WTC11 (cell line): ENCODE results near the gene ADAM22. TPM values are rescaled to one million over a fixed set of nuclear protein-coding genes. Genes with fewer than 3 reads are reported as not detected.

ENCODE experiments used
- ATAC-seq: fragments of 200-7000 bp; cut with Tn5 transposase; 2 replicates; pipeline ENCODE4 v1.10.0; 2021; ENCODE audit warnings: mild to moderate bottlenecking, moderate library complexity
- CTCF ChIA-PET: fragments of 300-600 bp; sonication (Branson Sonifier 250); formaldehyde crosslinking; loops from one replicate; lab custom pipeline; 2021; ENCODE audit warnings: antibody characterized with exemption; lab: Charles Lee
- POLR2A ChIA-PET: fragments of 350-600 bp; sonication (Branson Sonifier 250); formaldehyde crosslinking; loops from one replicate; lab custom pipeline; 2021; ENCODE audit warnings: antibody characterized with exemption; lab: Charles Lee
- DNase-seq: peaks from one replicate; pipeline ENCODE4 v3.0.0; 2021; ENCODE audit warnings: low spot score
- H3K27ac Mint-ChIP-seq: 2 replicates; pipeline ENCODE4 v1.8.0; 2021; ENCODE audit warnings: mixed read lengths
- H3K27me3 Mint-ChIP-seq: 2 replicates; pipeline ENCODE4 v1.8.0; 2021; ENCODE audit warnings: low read depth, mild to moderate bottlenecking, moderate library complexity, mixed read lengths
- H3K36me3 Mint-ChIP-seq: 2 replicates; pipeline ENCODE4 v1.8.0; 2021; ENCODE audit warnings: mixed read lengths
- H3K4me1 Mint-ChIP-seq: 2 replicates; pipeline ENCODE4 v1.8.0; 2022; ENCODE audit warnings: mixed read lengths
- H3K4me3 Mint-ChIP-seq: 2 replicates; pipeline ENCODE4 v1.8.0; 2021; ENCODE audit warnings: mild to moderate bottlenecking, moderate library complexity, mixed read lengths
- H3K9me3 Mint-ChIP-seq: 2 replicates; pipeline ENCODE4 v1.8.0; 2021; ENCODE audit warnings: mixed read lengths
- ELF4 ChIP-seq: sonication (generic); formaldehyde crosslinking; IDR thresholded peaks from 2 replicates; pipeline ENCODE4 v1.8.1; 2022; ENCODE audit warnings: low read depth, mild to moderate bottlenecking, moderate library complexity, missing genetic modification reagents
- ESRRA ChIP-seq: sonication (generic); formaldehyde crosslinking; IDR thresholded peaks from 2 replicates; pipeline ENCODE4 v1.8.1; 2022; ENCODE audit warnings: mild to moderate bottlenecking, missing genetic modification reagents, borderline replicate concordance
- ETV6 ChIP-seq: sonication (generic); formaldehyde crosslinking; IDR thresholded peaks from 2 replicates; pipeline ENCODE4 v1.8.1; 2022; ENCODE audit warnings: mild to moderate bottlenecking, missing genetic modification reagents
- FOXP4 ChIP-seq: sonication (generic); formaldehyde crosslinking; IDR thresholded peaks from 2 replicates; pipeline ENCODE4 v1.8.0; 2022; ENCODE audit warnings: mild to moderate bottlenecking, missing genetic modification reagents
- GRHL2 ChIP-seq: fragments of 250-450 bp; sonication (Bioruptor Pico); IDR thresholded peaks from 2 replicates; pipeline ENCODE4 v1.8.0; 2022; ENCODE audit warnings: mild to moderate bottlenecking, moderate library complexity; ENCODE audit not compliant: insufficient replicate concordance, severe bottlenecking
- JAZF1 ChIP-seq: fragments of 250-450 bp; sonication (Bioruptor Pico); IDR thresholded peaks from 2 replicates; pipeline ENCODE4 v1.9.0; 2021; ENCODE audit warnings: moderate library complexity, mild to moderate bottlenecking, inconsistent platforms
- NFE2L1 ChIP-seq: sonication (generic); formaldehyde crosslinking; IDR thresholded peaks from 2 replicates; pipeline ENCODE4 v1.8.1; 2023; ENCODE audit warnings: missing genetic modification reagents
- NR2C2 ChIP-seq: sonication (generic); formaldehyde crosslinking; IDR thresholded peaks from 2 replicates; pipeline ENCODE4 v1.8.0; 2022; ENCODE audit warnings: mild to moderate bottlenecking, missing genetic modification reagents
- RORB ChIP-seq: fragments of 250-450 bp; sonication (Bioruptor Pico); IDR thresholded peaks from 2 replicates; pipeline ENCODE4 v1.9.0; 2021; ENCODE audit warnings: mild to moderate bottlenecking
- SMAD4 ChIP-seq: sonication (generic); formaldehyde crosslinking; IDR thresholded peaks from 2 replicates; pipeline ENCODE4 v1.8.0; 2022; ENCODE audit warnings: mild to moderate bottlenecking, missing genetic modification reagents
- TCF7 ChIP-seq: sonication (generic); formaldehyde crosslinking; IDR thresholded peaks from 2 replicates; pipeline ENCODE4 v1.8.0; 2022; ENCODE audit warnings: mild to moderate bottlenecking, low read depth, missing genetic modification reagents, moderate library complexity
- TP53 ChIP-seq: sonication (generic); formaldehyde crosslinking; IDR thresholded peaks from 2 replicates; pipeline ENCODE4 v1.8.1; 2023; ENCODE audit warnings: mild to moderate bottlenecking, missing genetic modification reagents
- USF2 ChIP-seq: sonication (generic); formaldehyde crosslinking; IDR thresholded peaks from 2 replicates; pipeline ENCODE4 v1.8.1; 2023; ENCODE audit warnings: mild to moderate bottlenecking, missing genetic modification reagents, moderate library complexity
- ZNF263 ChIP-seq: sonication (generic); formaldehyde crosslinking; IDR thresholded peaks from 2 replicates; pipeline ENCODE4 v1.8.1; 2022; ENCODE audit warnings: low read depth, mild to moderate bottlenecking, moderate library complexity, missing genetic modification reagents
- ZNF423 ChIP-seq: fragments of 250-450 bp; sonication (Bioruptor Pico); IDR thresholded peaks from 2 replicates; pipeline ENCODE4 v2.1.2; 2022; ENCODE audit warnings: mild to moderate bottlenecking, moderate library complexity
- total RNA-seq: library from RNA; stranded (reverse); gene quantifications from 3 replicates; pipeline ENCODE4 v1.2.3, GENCODE V29; 2021
- TF ChIP-seq, protein P1 (sequence below): sonication (generic); formaldehyde crosslinking; IDR thresholded peaks from 2 replicates; pipeline ENCODE4 v1.8.1; 2022; ENCODE audit warnings: low read depth, missing genetic modification reagents, borderline replicate concordance
- TF ChIP-seq, protein P2 (sequence below): fragments of 250-450 bp; sonication (Bioruptor Pico); IDR thresholded peaks from 2 replicates; pipeline ENCODE4 v1.8.0; 2021; ENCODE audit warnings: mild to moderate bottlenecking
- TF ChIP-seq, protein P3 (sequence below): sonication (generic); formaldehyde crosslinking; IDR thresholded peaks from 2 replicates; pipeline ENCODE4 v1.8.0; 2022; ENCODE audit warnings: missing genetic modification reagents
- TF ChIP-seq, protein P4 (sequence below): fragments of 250-450 bp; sonication (Bioruptor Pico); IDR thresholded peaks from 2 replicates; pipeline ENCODE4 v1.9.0; 2021; ENCODE audit warnings: mild to moderate bottlenecking, borderline replicate concordance

The ADAM22 gene
- total RNA-seq, 1 experiment from 2014 or later, result 12.4 TPM

- DNase-seq (no peak), ATAC-seq (no peak)
- Mint-ChIP-seq H3K4me3 (no peak overlapping the region), H3K9me3 (no peaks in the 10 kb centered on the region; the same call in 1 of the 2 replicates)
- TF ChIP-seq, protein P1, sequence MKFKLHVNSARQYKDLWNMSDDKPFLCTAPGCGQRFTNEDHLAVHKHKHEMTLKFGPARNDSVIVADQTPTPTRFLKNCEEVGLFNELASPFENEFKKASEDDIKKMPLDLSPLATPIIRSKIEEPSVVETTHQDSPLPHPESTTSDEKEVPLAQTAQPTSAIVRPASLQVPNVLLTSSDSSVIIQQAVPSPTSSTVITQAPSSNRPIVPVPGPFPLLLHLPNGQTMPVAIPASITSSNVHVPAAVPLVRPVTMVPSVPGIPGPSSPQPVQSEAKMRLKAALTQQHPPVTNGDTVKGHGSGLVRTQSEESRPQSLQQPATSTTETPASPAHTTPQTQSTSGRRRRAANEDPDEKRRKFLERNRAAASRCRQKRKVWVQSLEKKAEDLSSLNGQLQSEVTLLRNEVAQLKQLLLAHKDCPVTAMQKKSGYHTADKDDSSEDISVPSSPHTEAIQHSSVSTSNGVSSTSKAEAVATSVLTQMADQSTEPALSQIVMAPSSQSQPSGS (CRISPR knock-in tag), result no peak
- TF ChIP-seq TCF7 (no peak), RORB (no peak), ELF4 (CRISPR knock-in tag) (no peak), NFE2L1 (CRISPR knock-in tag) (no peak), ETV6 (CRISPR knock-in tag) (no peak), USF2 (CRISPR knock-in tag) (no peak)
- TF ChIP-seq, protein P2, sequence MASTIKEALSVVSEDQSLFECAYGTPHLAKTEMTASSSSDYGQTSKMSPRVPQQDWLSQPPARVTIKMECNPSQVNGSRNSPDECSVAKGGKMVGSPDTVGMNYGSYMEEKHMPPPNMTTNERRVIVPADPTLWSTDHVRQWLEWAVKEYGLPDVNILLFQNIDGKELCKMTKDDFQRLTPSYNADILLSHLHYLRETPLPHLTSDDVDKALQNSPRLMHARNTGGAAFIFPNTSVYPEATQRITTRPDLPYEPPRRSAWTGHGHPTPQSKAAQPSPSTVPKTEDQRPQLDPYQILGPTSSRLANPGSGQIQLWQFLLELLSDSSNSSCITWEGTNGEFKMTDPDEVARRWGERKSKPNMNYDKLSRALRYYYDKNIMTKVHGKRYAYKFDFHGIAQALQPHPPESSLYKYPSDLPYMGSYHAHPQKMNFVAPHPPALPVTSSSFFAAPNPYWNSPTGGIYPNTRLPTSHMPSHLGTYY (CRISPR knock-in tag), result no peak
- TF ChIP-seq, all 79 proteins: peak for 0
- Mint-ChIP-seq H3K36me3 (no peaks in the 10 kb centered on the region), H3K27ac (no peak overlapping the region), H3K4me1 (peaks cover 19% of the 10 kb centered on the region), H3K27me3 (no peaks in the 10 kb centered on the region)
- ChIA-PET POLR2A (no interaction called here), CTCF (no interaction called here)
These were observed 289.2 kb downstream of the ADAM22 start for GRCh38 chr7:88223265-88223664.

GRCh38 chr7:88224601-88225275, 290.7 kb downstream of the ADAM22 start:
- POLR2A ChIA-PET, result interaction anchor here (0.5 kb wide), 1 partner anchor 290 kb away, joined by 4 read pairs; no protein-coding TSS in a partner anchor
- no peak overlapping the region for H3K27ac Mint-ChIP-seq
- ATAC-seq, result no peak
- H3K9me3 Mint-ChIP-seq, result no peaks in the 10 kb centered on the region; the same call in 1 of the 2 replicates
- no peaks in the 10 kb centered on the region for H3K27me3 Mint-ChIP-seq
- DNase-seq, result no peak
- TF ChIP-seq SMAD4 (CRISPR knock-in tag) (no peak), FOXP4 (CRISPR knock-in tag) (no peak), GRHL2 (CRISPR knock-in tag) (no peak), ZNF423 (no peak), ELF4 (CRISPR knock-in tag) (no peak), NR2C2 (CRISPR knock-in tag) (no peak), ESRRA (CRISPR knock-in tag) (no peak), TP53 (CRISPR knock-in tag) (no peak), JAZF1 (no peak), ZNF263 (CRISPR knock-in tag) (no peak)
- TF ChIP-seq, protein P3, sequence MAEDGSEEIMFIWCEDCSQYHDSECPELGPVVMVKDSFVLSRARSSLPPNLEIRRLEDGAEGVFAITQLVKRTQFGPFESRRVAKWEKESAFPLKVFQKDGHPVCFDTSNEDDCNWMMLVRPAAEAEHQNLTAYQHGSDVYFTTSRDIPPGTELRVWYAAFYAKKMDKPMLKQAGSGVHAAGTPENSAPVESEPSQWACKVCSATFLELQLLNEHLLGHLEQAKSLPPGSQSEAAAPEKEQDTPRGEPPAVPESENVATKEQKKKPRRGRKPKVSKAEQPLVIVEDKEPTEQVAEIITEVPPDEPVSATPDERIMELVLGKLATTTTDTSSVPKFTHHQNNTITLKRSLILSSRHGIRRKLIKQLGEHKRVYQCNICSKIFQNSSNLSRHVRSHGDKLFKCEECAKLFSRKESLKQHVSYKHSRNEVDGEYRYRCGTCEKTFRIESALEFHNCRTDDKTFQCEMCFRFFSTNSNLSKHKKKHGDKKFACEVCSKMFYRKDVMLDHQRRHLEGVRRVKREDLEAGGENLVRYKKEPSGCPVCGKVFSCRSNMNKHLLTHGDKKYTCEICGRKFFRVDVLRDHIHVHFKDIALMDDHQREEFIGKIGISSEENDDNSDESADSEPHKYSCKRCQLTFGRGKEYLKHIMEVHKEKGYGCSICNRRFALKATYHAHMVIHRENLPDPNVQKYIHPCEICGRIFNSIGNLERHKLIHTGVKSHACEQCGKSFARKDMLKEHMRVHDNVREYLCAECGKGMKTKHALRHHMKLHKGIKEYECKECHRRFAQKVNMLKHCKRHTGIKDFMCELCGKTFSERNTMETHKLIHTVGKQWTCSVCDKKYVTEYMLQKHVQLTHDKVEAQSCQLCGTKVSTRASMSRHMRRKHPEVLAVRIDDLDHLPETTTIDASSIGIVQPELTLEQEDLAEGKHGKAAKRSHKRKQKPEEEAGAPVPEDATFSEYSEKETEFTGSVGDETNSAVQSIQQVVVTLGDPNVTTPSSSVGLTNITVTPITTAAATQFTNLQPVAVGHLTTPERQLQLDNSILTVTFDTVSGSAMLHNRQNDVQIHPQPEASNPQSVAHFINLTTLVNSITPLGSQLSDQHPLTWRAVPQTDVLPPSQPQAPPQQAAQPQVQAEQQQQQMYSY (CRISPR knock-in tag), result no peak
- TF ChIP-seq, protein P4, sequence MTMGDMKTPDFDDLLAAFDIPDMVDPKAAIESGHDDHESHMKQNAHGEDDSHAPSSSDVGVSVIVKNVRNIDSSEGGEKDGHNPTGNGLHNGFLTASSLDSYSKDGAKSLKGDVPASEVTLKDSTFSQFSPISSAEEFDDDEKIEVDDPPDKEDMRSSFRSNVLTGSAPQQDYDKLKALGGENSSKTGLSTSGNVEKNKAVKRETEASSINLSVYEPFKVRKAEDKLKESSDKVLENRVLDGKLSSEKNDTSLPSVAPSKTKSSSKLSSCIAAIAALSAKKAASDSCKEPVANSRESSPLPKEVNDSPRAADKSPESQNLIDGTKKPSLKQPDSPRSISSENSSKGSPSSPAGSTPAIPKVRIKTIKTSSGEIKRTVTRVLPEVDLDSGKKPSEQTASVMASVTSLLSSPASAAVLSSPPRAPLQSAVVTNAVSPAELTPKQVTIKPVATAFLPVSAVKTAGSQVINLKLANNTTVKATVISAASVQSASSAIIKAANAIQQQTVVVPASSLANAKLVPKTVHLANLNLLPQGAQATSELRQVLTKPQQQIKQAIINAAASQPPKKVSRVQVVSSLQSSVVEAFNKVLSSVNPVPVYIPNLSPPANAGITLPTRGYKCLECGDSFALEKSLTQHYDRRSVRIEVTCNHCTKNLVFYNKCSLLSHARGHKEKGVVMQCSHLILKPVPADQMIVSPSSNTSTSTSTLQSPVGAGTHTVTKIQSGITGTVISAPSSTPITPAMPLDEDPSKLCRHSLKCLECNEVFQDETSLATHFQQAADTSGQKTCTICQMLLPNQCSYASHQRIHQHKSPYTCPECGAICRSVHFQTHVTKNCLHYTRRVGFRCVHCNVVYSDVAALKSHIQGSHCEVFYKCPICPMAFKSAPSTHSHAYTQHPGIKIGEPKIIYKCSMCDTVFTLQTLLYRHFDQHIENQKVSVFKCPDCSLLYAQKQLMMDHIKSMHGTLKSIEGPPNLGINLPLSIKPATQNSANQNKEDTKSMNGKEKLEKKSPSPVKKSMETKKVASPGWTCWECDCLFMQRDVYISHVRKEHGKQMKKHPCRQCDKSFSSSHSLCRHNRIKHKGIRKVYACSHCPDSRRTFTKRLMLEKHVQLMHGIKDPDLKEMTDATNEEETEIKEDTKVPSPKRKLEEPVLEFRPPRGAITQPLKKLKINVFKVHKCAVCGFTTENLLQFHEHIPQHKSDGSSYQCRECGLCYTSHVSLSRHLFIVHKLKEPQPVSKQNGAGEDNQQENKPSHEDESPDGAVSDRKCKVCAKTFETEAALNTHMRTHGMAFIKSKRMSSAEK (CRISPR knock-in tag), result no peak
- TF ChIP-seq, all 79 proteins: peak for 0
- CTCF ChIA-PET, result interaction anchor here (1.2 kb wide), 1 partner anchor 18 kb away, joined by 3 read pairs; no protein-coding TSS in a partner anchor
- no peak overlapping the region for H3K4me3 Mint-ChIP-seq
- H3K36me3 Mint-ChIP-seq, result no peaks in the 10 kb centered on the region
- peaks cover 10% of the 10 kb centered on the region for H3K4me1 Mint-ChIP-seq
